Nephron progenitor cell (in vitro differentiated cells): ENCODE results near the gene SALL1.
A peak's percentile ranks its signal among the peaks of the same experiment; 100 is the strongest.

ENCODE experiments used
- DNase-seq: peaks from one replicate; pipeline ENCODE4 v3.0.0; 2021
- H3K27ac Mint-ChIP-seq: 2 replicates; pipeline ENCODE4 v1.8.0; 2021; ENCODE audit warnings: mild to moderate bottlenecking, moderate library complexity, mixed read lengths
- H3K27me3 Mint-ChIP-seq: 2 replicates; pipeline ENCODE4 v1.8.0; 2021; ENCODE audit warnings: mild to moderate bottlenecking, low read depth, mixed read lengths; ENCODE audit not compliant: poor library complexity
- H3K36me3 Mint-ChIP-seq: 2 replicates; pipeline ENCODE4 v1.8.0; 2021; ENCODE audit warnings: low read depth, mixed read lengths
- H3K4me1 Mint-ChIP-seq: 2 replicates; pipeline ENCODE4 v1.8.0; 2021; ENCODE audit warnings: mixed read lengths
- H3K4me3 Mint-ChIP-seq: 2 replicates; pipeline ENCODE4 v1.8.0; 2021; ENCODE audit warnings: mild to moderate bottlenecking, moderate library complexity, mixed read lengths
- H3K9me3 Mint-ChIP-seq: 2 replicates; pipeline ENCODE4 v1.8.0; 2021; ENCODE audit warnings: mild to moderate bottlenecking, moderate library complexity, mixed read lengths
- TF ChIP-seq, protein P1 (sequence below): fragments of 200-600 bp; sonication (generic); IDR thresholded peaks from 2 replicates; pipeline ENCODE4 v1.5.0; 2021; ENCODE audit warnings: antibody characterized with exemption

The SALL1 gene

GRCh38 chr16:51181503-51181811 is 30.4 kb upstream of the SALL1 start:
- Mint-ChIP-seq H3K9me3 (no peaks in the 10 kb centered on the region), H3K36me3 (peaks cover 2% of the 10 kb centered on the region), H3K27ac (peak overlapping the region; percentile 82), H3K4me3 (peak overlapping the region; percentile 45), H3K27me3 (peaks cover 4% of the 10 kb centered on the region), H3K4me1 (peaks cover 88% of the 10 kb centered on the region)
- TF ChIP-seq, protein P1, sequence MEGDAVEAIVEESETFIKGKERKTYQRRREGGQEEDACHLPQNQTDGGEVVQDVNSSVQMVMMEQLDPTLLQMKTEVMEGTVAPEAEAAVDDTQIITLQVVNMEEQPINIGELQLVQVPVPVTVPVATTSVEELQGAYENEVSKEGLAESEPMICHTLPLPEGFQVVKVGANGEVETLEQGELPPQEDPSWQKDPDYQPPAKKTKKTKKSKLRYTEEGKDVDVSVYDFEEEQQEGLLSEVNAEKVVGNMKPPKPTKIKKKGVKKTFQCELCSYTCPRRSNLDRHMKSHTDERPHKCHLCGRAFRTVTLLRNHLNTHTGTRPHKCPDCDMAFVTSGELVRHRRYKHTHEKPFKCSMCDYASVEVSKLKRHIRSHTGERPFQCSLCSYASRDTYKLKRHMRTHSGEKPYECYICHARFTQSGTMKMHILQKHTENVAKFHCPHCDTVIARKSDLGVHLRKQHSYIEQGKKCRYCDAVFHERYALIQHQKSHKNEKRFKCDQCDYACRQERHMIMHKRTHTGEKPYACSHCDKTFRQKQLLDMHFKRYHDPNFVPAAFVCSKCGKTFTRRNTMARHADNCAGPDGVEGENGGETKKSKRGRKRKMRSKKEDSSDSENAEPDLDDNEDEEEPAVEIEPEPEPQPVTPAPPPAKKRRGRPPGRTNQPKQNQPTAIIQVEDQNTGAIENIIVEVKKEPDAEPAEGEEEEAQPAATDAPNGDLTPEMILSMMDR, result no peak
- no peak for DNase-seq

DNA sequence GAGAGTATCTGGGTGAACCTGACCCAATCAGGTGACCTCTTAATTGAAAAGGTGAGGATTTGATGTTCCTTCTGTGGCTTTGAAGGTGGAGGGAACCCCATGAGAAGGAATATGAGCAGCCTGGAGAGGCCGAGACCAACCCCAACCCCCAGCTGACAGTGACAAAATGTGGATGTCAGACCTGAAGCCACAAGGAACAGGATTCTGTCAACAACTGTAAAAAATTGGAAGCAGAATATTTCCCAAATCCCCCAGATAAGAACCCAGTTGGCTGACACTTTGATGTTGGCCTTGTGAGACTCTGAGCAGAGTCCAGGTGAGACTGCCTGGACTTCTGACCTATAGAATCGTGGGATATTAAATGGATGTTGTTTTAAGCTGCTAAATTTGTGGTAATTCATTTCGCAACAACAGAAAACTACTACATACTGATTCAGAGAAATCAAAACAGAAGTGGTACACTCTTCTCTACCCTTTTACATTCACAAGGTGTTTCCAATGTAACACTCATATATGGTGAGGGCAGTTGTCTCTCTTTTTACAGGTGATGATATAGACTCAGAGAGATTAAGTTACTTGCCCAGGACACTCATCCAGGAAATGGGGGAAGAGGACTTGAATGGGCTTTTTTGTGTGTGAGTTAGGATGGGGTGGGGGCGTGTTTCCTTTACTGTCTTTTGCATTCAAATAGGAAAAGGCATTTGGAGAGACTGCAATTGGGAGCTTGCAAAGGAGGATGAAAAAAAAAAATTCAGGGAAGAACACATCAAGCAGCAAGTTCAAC is 29.8 kb upstream of the SALL1 start:
- Mint-ChIP-seq H3K4me1 (peaks cover 85% of the 10 kb centered on the region), H3K27ac (peak overlapping the region; percentile 94), H3K36me3 (peaks cover 6% of the 10 kb centered on the region), H3K27me3 (peaks cover 4% of the 10 kb centered on the region), H3K9me3 (no peaks in the 10 kb centered on the region), H3K4me3 (peak overlapping the region; percentile 45)
- no peak for DNase-seq
- TF ChIP-seq, protein P1, result no peak

DNA sequence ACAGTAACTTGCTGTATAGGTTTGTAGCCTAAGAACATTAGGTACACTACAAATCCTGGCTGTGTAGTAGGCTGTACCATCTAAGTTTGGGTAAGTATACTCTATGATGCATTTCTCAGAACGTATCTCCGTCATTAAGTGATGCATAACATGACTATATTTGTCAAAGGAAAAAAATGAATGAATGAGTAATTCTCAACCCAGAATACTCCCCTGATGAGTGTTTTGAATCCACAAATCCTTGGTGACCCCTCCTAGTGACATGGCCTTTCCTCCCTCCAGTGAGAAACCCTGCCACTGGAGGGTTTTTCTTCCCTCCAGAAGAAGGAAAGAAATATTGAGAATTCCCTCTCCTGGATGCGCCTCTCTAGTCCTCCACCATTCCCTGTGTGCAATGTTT is 24.0 kb upstream of the SALL1 start:
- Mint-ChIP-seq H3K27me3 (no peaks in the 10 kb centered on the region), H3K36me3 (peaks cover 56% of the 10 kb centered on the region), H3K4me1 (peaks cover 37% of the 10 kb centered on the region), H3K9me3 (peaks cover 17% of the 10 kb centered on the region), H3K27ac (no peak overlapping the region), H3K4me3 (no peak overlapping the region)
- TF ChIP-seq, protein P1, result no peak
- DNase-seq, result no peak

DNA sequence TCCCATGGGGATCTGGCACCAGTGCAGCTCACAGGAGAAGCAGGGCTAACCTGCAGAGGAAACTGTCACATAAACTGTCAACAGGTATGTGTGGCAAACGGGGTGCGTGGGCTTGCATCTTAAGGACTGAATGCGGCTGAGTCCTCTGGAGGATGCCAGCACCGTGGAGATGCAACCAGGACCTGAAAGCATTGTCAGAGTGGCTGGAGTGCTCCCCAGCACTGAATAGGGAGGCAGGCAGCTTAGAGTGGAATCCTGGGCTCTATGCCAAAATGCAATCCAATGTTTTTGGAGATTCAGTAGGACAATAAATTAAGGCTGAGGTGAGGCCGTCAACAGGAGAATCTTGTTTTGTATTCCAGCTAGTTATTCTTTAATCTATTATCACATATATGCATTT is 21.3 kb upstream of the SALL1 start:
- no peak for DNase-seq
- Mint-ChIP-seq H3K4me3 (no peak overlapping the region), H3K27me3 (no peaks in the 10 kb centered on the region), H3K27ac (peak overlapping the region; percentile 42), H3K4me1 (peaks cover 13% of the 10 kb centered on the region), H3K36me3 (peaks cover 83% of the 10 kb centered on the region), H3K9me3 (peaks cover 33% of the 10 kb centered on the region)
- TF ChIP-seq, protein P1, result no peak

- no peak for DNase-seq
- H3K4me1 Mint-ChIP-seq, result peaks cover 38% of the 10 kb centered on the region
- H3K9me3 Mint-ChIP-seq, result peaks cover 33% of the 10 kb centered on the region
- TF ChIP-seq, protein P1, result no peak
- H3K36me3 Mint-ChIP-seq, result peaks cover 71% of the 10 kb centered on the region
- peak overlapping the region; percentile 59 for H3K27ac Mint-ChIP-seq
- H3K4me3 Mint-ChIP-seq, result no peak overlapping the region
- H3K27me3 Mint-ChIP-seq, result no peaks in the 10 kb centered on the region
Measured at GRCh38 chr16:51168755-51169154, 17.7 kb upstream of the SALL1 start.
